GM18507 (cell line): ENCODE data around the gene PCID2.

ENCODE experiments used
- DNase-seq: peaks from one replicate; pipeline ENCODE4 v3.0.0; 2011; ENCODE audit warnings: low read depth; ENCODE audit not compliant: insufficient read length; ENCODE audit errors: extremely low spot score
- FAIRE-seq: peaks from 2 replicates; lab custom pipeline; 2011; peaks lifted over from hg19 to GRCh38; lab: Jason Lieb, UNC

Gene PCID2

DNA sequence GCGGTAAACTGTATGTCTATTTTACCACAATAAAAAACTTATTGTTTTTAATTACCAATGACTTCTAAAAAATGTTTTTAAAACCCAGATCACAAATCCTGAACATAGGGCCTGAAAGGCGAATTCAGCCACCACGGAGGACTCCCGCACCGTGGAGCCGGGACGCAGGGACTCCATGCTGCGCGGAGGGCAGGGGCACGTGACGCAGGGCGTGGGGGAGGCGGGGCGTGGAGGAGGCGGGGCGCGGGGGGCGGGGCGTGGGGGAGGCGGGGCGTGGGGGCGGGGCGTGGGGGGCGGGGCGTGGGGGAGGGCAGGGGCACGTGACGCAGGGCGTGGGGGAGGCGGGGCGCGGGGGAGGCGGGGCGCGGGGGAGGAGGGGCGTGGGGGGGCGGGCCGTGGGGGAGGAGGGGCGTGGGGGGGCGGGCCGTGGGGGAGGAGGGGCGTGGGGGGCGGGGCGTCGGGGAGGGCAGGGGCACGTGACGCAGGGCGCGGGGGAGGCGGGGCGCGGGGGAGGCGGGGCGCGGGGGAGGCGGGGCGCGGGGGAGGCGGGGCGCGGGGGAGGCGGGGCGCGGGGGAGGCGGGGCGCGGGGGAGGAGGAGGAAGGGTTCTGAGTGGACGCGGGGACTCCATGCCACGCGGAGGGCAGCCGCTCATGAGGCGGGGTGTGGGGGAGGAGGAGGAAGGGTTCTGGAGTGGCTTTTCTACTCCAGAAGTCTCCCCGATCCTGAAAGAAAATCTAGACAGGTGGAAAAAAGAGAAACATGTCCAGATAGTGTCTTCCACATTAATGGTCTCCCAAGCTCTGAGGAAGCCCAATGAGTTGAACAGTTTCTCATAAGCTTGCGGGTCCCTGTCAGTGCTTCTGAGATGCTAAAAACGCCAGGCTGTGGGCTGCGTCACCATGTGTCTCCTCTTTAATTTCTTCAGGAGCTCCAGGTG, 54.4 kb downstream of the PCID2 start:
- DNase-seq: peak; percentile 61
- no peak for FAIRE-seq

DNA sequence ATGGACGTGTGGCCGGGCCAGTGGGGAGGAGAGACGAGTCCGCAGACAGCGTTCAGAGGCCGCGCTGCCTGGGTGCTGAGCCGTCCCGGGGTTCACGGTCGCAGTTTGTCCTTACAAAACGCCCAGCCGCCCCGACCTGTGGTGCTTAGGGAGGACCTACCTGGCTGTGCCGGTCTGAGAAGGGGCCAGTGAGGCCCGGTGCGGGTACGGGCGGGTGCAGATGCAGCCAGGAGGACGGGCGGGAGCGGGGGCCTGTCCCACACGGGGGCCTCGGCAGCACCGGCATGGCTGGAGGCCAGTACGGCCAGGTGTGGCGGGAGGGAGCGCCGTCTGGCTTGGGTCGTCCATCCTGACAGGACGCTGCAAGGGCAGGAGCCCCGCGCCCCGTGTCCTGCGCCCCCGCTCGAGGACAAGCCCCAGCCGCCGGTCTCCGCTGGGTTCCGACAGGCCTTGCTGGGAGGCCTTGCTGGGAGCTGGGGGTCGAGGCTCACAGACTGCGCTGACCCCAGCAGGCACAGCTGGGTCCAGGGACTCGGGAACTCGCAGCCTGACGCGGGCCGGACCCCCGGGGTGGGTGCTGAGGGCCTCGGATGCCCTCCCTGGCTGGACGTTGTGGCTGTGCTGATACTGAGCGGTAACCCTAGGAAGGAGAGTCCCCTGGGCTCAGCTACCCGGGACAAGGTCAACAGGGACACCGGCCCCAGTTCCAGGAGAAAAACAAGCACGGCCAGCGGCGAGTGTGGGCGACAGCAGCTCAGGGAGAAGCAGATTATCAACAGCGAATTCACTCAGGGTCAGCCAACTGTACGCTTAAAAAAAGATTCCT, 55.3 kb downstream of the PCID2 start:
- DNase-seq (no peak), FAIRE-seq (no peak)

DNA sequence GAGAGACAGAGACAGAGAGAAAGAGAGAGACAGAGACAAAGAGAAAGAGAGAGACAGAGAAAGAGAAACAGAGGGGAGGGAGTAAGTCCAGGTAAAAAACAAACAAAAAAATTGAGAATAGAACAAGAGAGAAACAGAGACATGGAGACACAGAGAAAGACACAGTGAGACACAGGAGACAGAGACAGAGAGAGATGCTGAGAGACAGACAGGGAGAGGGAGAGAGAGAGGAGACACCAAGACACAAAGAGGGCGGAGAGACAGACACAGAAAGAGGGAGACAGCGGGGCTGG, 55.8 kb downstream of the PCID2 start:
- DNase-seq (no peak), FAIRE-seq (no peak)

DNA sequence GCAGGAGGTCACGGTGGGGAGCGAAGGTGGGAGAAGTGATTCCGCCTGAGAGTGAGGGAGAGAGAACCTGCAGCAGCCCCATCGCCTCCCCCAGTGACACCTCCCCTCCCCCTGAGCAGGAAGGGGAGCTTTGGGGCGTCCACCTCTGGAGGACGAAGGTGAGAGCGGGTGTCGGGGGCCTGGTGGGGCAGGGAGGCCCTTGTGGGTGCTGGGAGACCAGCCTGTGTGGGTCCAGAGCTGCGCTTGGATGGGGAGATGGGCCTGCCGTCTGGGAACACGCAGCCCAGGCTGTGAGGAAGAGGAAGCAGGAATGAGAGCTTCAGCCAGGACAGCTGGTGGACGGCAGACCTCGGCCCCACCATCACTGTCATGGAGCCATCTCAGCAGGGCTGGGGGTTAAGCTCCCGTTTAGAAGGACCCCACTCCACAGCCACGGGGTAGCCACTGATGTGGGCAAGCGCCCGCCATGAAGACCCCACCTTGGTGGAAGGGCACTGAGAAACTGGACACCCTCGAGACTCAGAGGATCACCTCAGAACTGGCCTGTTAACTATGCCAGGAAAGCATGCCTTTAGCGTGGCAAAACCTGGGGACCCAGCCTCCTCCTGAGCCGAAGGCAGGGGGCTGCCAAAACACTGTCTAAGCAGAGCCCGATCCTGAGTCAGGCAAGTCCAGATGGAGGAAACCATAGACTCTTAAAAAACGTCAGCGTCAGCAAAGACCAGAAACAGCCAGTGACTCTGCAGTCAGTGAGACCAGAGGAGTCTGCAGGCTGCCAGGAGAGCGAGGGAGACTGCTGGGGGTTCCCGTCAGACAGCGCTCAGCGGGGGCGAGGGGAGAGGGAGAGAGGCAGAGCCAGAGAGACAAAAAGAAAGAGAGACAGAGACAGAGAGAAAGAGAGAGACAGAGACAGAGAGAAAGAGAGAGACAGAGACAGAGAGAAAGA, 56.5 kb downstream of the PCID2 start:
- no peak for FAIRE-seq
- no peak for DNase-seq

DNA sequence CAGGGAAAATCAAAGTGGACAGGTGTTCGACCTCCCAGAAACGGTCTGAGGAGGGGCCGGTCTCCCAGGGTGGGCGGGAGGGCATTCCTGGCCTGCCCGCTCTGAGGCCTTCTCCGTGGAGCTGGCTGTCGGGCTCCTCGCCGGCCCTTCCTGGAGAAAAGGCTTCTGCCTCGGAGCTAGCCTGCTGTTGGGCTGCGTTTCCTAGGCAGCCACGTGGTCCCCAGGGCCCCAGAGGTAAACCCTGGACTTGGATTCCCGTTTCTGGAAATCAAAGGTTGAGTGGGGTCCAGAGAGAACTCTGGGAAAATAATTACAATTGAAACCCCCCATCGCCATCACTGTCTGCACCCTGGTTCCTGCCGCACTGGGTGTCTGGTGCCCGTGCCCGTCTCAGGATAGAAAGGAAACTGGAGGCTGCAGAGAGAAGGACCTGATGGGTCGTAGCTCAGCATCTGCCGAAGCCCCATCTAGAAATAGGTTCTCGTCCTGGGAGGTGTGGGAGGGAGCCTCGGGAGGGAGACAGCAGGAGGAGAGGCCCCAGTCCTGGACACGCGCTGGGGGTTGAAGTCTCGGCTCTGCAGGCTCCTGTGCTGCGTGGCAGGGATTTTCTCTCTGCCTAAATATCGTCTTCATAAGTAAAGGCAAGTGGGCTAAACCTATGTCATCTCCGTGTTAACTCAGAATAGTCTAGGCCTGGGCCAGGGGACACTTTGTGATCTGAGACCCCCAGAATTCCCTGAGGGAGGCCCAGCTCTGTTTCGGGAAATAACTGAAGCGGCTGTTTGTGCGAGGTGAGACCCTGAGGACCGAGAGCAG, 57.7 kb downstream of the PCID2 start:
- FAIRE-seq: no peak
- DNase-seq: no peak

DNA sequence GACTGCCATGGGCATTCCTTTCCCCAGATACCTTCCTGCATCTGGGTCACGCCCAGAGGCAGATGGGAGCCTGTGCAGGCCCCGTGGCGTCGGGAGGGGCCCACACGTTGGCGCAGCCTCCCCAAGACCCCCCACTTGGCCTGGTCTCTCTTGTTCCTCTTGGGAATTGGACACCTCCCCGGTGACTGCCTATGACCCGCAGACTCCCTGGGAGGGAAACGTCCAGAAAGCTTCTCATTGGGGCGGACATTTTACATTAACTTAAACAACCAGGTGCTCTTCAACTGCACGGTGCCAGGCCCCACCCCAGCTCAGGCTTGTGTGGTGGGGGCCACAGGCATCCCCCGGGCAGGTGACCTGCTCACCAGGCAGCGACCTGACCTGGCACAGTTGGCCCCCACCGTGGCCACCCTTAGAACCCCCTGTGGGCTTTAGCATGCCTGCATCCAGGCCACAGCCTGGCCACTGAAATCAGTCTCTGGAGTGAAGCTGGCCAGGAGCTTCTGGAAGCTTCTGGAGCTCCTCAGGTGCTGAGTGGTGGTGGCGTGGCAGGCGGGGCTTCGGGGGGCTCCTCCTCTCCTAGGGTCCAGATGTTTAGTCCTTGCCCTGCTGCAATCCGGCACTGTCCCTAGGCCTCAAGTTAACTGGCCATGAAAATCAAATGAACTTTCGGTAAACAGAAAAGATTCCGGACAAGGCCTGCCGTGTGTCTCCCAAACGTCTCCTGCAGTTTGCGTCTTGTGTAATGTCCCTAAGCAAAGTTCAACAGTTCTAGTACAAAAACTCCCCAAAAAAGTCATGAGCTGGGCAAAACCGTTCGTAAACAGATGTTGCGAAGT, 58.5 kb downstream of the PCID2 start:
- no peak for FAIRE-seq
- no peak for DNase-seq

- no peak for FAIRE-seq
- no peak for DNase-seq
Measured at GRCh38 chr13:113148940-113149503, 59.4 kb downstream of the PCID2 start.

DNA sequence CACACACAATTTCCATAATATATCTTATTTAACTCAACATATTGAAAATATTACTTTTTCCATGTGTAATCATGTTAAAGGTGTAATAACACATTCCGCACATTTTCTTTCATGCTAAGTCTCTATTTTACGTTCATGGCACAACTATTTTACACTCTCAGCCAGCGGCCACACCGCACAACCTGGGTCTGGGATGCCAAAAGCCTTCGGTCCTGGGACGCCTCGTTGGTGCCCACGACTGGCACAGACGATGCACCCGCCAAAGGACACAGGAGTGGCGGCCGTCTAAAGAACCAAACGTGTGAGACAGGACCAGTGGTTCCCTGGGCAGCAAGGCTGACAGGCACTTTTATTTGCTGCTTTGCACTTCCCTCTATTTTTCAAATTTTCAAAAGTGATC, 60.1 kb downstream of the PCID2 start:
- FAIRE-seq (no peak), DNase-seq (no peak)

DNA sequence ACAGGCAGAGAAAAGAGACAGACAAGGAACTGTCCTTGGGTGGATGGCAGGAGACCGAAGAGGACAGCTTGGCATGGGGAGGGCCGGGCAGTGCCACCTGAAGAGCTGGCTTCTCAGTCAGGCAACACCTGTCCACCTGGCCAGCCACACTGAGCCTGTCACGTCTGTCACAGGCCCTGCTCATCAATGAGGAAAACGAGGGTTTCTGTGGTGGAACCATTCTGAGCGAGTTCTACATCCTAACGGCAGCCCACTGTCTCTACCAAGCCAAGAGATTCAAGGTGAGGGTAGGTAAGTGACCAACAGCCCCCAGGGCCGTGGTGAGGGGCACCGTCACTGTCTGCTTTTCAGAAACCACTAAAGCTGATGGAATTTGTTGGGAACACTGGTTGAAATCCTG, 61.3 kb downstream of the PCID2 start:
- FAIRE-seq (no peak), DNase-seq (no peak)

DNA sequence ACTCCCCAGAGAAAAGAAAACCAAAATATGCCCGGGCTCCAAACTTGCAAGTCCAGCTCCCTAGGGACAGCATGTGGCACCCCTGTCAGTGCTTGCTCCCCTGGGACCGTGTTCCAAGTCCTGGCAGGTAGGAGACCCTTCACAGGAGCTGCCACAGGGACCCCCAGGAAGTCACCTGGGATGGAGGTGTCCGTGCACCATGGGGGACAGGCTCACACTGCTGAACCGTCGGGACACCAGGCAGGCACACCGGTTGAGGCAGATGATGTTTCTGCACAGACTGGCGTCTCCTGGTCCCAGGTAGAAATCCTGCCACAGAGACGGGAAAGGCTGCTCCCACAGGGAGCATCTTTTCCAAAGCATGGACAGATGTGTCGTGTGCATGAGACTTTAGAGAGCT, 61.7 kb downstream of the PCID2 start:
- FAIRE-seq (no peak), DNase-seq (no peak)

GRCh38 chr13:113145911-113146598, 62.4 kb downstream of the PCID2 start:
- DNase-seq (no peak), FAIRE-seq (no peak)

DNA sequence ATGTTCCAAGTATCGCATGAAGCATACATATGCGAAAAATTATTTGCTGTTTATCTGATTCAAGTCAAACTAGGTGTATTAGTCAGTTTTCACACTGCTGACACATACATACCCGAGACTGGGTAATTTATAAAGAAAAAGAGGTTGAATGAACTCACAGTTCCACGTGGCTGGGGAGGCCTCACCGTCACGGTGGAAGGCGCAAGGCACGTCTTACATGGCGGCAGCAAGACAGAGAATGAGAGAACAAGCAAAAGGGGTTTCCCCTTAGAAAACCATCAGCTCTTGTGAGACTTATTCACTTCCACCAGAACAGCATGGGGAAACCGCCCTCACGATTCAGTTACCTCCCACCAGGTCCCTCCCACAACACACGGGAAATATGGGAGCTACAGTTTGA, 63.0 kb downstream of the PCID2 start:
- DNase-seq (no peak), FAIRE-seq (no peak)

- DNase-seq (no peak), FAIRE-seq (no peak)
Measured at GRCh38 chr13:113144255-113144629, 64.2 kb downstream of the PCID2 start.

- FAIRE-seq: no peak
- DNase-seq: no peak
Measured at GRCh38 chr13:113143466-113144254, 64.8 kb downstream of the PCID2 start.

DNA sequence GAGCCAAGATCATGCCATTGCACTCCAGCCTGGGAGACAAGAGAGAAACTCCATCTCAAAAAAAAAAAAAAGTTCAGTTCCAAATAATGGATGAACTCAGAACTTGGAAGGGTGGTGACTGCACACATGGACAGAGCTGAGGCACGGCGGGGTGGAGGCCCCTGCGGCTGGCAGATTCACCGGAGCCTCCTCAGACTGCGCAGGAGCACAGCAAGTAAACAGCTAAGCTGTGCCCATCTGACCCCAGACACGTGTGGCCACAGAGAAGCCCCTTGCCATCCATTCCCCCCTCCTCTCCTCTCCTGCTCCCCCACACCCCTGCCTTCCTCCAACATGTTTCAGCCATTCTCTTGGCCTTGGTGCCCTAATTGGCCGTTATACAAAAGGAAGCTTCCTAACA, 65.6 kb downstream of the PCID2 start:
- FAIRE-seq (no peak), DNase-seq (no peak)

GRCh38 chr13:113141601-113141970, 66.9 kb downstream of the PCID2 start:
- DNase-seq: no peak
- FAIRE-seq: no peak
